ENCODE results near the gene KNL1. TPM values are rescaled to one million over a fixed set of nuclear protein-coding genes. Genes with fewer than 3 reads are reported as not detected.

The KNL1 gene
- total RNA-seq, 4 donors from 2014 or later = 6.6 to 26.6 (median 12.8) TPM

GRCh38 chr15:40702077-40702476 lies 108.0 kb downstream of the KNL1 start:
- Histone ChIP-seq H3K36me3 (no peaks in the 10 kb centered on the region), H3K27me3 (no peaks in the 10 kb centered on the region), H3K4me3 (no peak overlapping the region), H3K27ac (no peak overlapping the region), H3K9me3 (no peaks in the 10 kb centered on the region), H3K4me1 (no peaks in the 10 kb centered on the region)
- no peak for DNase-seq
- peak in 4 of 6 experiments; percentile 13 to 31 (median 28) for TF ChIP-seq CTCF (IDR thresholded peaks at IDR 0.05)
- TF ChIP-seq POLR2A (IDR thresholded peaks at IDR 0.05) = no peak

GRCh38 chr15:40706121-40706520 lies 112.1 kb downstream of the KNL1 start:
- TF ChIP-seq CTCF (IDR thresholded peaks at IDR 0.05) (no peak), POLR2A (IDR thresholded peaks at IDR 0.05) (no peak)
- Histone ChIP-seq H3K4me3 (no peak overlapping the region), H3K27me3 (no peaks in the 10 kb centered on the region), H3K9me3 (no peaks in the 10 kb centered on the region), H3K27ac (no peak overlapping the region), H3K36me3 (no peaks in the 10 kb centered on the region), H3K4me1 (no peaks in the 10 kb centered on the region)
- DNase-seq = no peak

Small RNA genes within 50 kb of the gene (small RNA-seq; reads per million reads assigned to genes)
- gene RF00017 = 0 reads per million in 2 donors
- 0 reads per million in 2 donors for gene RN7SL376P

Other genes with a start within 250 kb of the KNL1 start
- 1,000 to 10,000 TPM in 3 of 4 donors, 100 to 1,000 TPM in 1; 519 to 6,265 (median 3,022) TPM for gene PHGR1, start 243.2 kb upstream of the KNL1 start, total RNA-seq
- gene DISP2, start 236.0 kb upstream of the KNL1 start, total RNA-seq = 10 to 100 TPM in 1 of 4 donors, 1 to 10 TPM in 3; 1.7 to 27.5 (median 7.4) TPM
- 10 to 100 TPM in 1 of 4 donors, 1 to 10 TPM in 3; 4.7 to 63.5 (median 6.5) TPM for gene KNSTRN, start 211.5 kb upstream of the KNL1 start, total RNA-seq
- 10 to 100 TPM; 42.9 to 87.6 (median 71.1) TPM for gene IVD, start 188.5 kb upstream of the KNL1 start, total RNA-seq
- 10 to 100 TPM in 3 of 4 donors, 1 to 10 TPM in 1; 8.3 to 41.0 (median 31.4) TPM for gene BAHD1, start 153.3 kb upstream of the KNL1 start, total RNA-seq
- gene CHST14, start 123.3 kb upstream of the KNL1 start, total RNA-seq = 1 to 10 TPM in 3 of 4 donors, under 1 TPM in 1; 0.83 to 3.5 (median 2.6) TPM
- gene CCDC32, start 29.2 kb upstream of the KNL1 start, total RNA-seq = 10 to 100 TPM; 31.2 to 41.3 (median 32.2) TPM
- gene RPUSD2, start 24.9 kb upstream of the KNL1 start, total RNA-seq = 10 to 100 TPM in 1 of 4 donors, 1 to 10 TPM in 3; 4.7 to 21.5 (median 6.8) TPM
- 1 to 10 TPM in 3 of 4 donors, not detected in 1; 1.1 to 7.4 (median 1.2) TPM for gene RAD51, start 100.9 kb downstream of the KNL1 start, total RNA-seq
- 10 to 100 TPM; 69.2 to 94.7 (median 74.0) TPM for gene RMDN3, start 161.0 kb downstream of the KNL1 start, total RNA-seq
- gene GCHFR, start 169.8 kb downstream of the KNL1 start, total RNA-seq = 100 to 1,000 TPM in 3 of 4 donors, 10 to 100 TPM in 1; 81.7 to 286 (median 136) TPM
- 1 to 10 TPM in 2 of 4 donors, not detected in 2; 1.1 to 1.3 TPM for gene C15orf62, start 175.7 kb downstream of the KNL1 start, total RNA-seq
- gene ZFYVE19, start 212.8 kb downstream of the KNL1 start, total RNA-seq = 100 to 1,000 TPM in 1 of 4 donors, 10 to 100 TPM in 3; 56.9 to 110 (median 79.9) TPM
- gene DNAJC17, start 213.2 kb downstream of the KNL1 start, total RNA-seq = 10 to 100 TPM; 26.9 to 37.1 (median 32.9) TPM
- 100 to 1,000 TPM in 2 of 4 donors, 10 to 100 TPM in 2; 42.9 to 217 (median 148) TPM for gene PPP1R14D, start 234.5 kb downstream of the KNL1 start, total RNA-seq
- 100 to 1,000 TPM; 103 to 991 (median 784) TPM for gene SPINT1, start 249.8 kb downstream of the KNL1 start, total RNA-seq